ENCODE data around the gene PRR14. TPM values are rescaled to one million over a fixed set of nuclear protein-coding genes. Genes with fewer than 3 reads are reported as not detected.

Gene PRR14
- total and polyA plus RNA-seq, 10 of the 15 experiments (the other 5 are each of a cell fraction or from before 2014, with no cell fraction given) = 2.5 to 66.8 (median 19.2) TPM

- no peak for TF ChIP-seq IRF5 (IDR thresholded peaks at IDR 0.05; ENCODE audit: borderline replicate concordance)
- peak; percentile 85; the same call in 1 of the 2 replicates for TF ChIP-seq MLLT1 (IDR thresholded peaks at IDR 0.05)
- 0 out of 2 replicates have a peak, but pooled peaks have one; percentile 11 for TF ChIP-seq RELB (IDR thresholded peaks at IDR 0.05; ENCODE audit: low read depth)
- no peak for TF ChIP-seq PKNOX1 (IDR thresholded peaks at IDR 0.05)
- TF ChIP-seq ZNF274 (IDR thresholded peaks at IDR 0.05; ENCODE audit: insufficient read depth, insufficient read length) = no peak
- TF ChIP-seq NR2C2 (IDR thresholded peaks at IDR 0.05; ENCODE audit: borderline replicate concordance, control insufficient read depth, insufficient read length, low read depth) = no peak
- TF ChIP-seq POLR2A (IDR thresholded peaks at IDR 0.05; ENCODE audit: low read depth, low read length) = peak; percentile 72
- TF ChIP-seq MEF2A (IDR thresholded peaks at IDR 0.05; ENCODE audit: insufficient read depth, low read depth, low read length) = no peak
- TF ChIP-seq CEBPZ (IDR thresholded peaks at IDR 0.05; ENCODE audit: low read depth, low read length) = no peak
- no peak for TF ChIP-seq NRF1 (conservative IDR thresholded peaks at IDR 0.05; ENCODE audit: low read depth, low read length)
- TF ChIP-seq KDM1A (IDR thresholded peaks at IDR 0.05; ENCODE audit: borderline replicate concordance) = no peak
- TF ChIP-seq HDAC2 (IDR thresholded peaks at IDR 0.05) = no peak
Observed at GRCh38 chr16:30651124-30652004, 604 bp downstream of the PRR14 start (continued).
